ENCODE results near the gene SHISA2. TPM values are rescaled to one million over a fixed set of nuclear protein-coding genes. Genes with fewer than 3 reads are reported as not detected.
"Not testable (repeated sequence)": the region's sequence is repeated elsewhere in the genome, so short reads cannot be mapped to it uniquely, and the experiment has no call there.

The SHISA2 gene
- total RNA-seq, 6 experiments from 2014 or later = 0.07 to 0.12 TPM; not detected in 4

DNA sequence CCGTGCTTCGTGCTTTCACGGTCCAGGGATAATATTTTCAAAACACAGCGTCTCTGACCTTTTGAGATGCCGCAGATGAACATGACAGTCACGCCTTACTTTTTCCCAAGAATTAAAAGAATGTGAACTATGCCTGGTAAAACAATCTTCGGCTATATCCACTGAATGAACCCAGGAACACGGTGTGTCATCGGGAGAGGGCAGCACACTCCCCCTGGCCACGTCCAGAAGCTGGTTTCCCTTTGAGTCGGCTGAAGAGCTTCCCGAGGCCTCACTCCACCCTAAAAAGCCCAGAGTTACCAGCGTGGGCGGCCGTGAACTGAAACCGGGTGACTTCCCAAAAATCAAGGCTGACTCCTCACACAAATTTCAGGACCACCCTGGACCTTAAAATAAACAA, 22.9 kb upstream of the SHISA2 start:
- no peak for ATAC-seq
- Histone ChIP-seq H3K36me3 (no peaks in the 10 kb centered on the region), H3K9me3 (no peaks in the 10 kb centered on the region), H3K4me3 (no peak overlapping the region), H3K27ac (no peak overlapping the region), H3K4me1 (no peaks in the 10 kb centered on the region), H3K27me3 (no peaks in the 10 kb centered on the region)
- intact Hi-C loops (cut with DNase I) = loop anchor here (5.0 to 10.0 kb wide), 2 partner anchors 497 to 500 kb away; no protein-coding TSS in a partner anchor
- TF ChIP-seq, protein P1, sequence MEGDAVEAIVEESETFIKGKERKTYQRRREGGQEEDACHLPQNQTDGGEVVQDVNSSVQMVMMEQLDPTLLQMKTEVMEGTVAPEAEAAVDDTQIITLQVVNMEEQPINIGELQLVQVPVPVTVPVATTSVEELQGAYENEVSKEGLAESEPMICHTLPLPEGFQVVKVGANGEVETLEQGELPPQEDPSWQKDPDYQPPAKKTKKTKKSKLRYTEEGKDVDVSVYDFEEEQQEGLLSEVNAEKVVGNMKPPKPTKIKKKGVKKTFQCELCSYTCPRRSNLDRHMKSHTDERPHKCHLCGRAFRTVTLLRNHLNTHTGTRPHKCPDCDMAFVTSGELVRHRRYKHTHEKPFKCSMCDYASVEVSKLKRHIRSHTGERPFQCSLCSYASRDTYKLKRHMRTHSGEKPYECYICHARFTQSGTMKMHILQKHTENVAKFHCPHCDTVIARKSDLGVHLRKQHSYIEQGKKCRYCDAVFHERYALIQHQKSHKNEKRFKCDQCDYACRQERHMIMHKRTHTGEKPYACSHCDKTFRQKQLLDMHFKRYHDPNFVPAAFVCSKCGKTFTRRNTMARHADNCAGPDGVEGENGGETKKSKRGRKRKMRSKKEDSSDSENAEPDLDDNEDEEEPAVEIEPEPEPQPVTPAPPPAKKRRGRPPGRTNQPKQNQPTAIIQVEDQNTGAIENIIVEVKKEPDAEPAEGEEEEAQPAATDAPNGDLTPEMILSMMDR (IDR thresholded peaks at IDR 0.05) = no peak
- TF ChIP-seq POLR2A (IDR thresholded peaks at IDR 0.05) = no peak
- 45% methylated on average over 9 of the region's 16 CpGs for WGBS (ENCODE audit: insufficient coverage, low coverage, low lambda C conversion rate, missing lambda C conversion rate)
- no peak for DNase-seq

DNA sequence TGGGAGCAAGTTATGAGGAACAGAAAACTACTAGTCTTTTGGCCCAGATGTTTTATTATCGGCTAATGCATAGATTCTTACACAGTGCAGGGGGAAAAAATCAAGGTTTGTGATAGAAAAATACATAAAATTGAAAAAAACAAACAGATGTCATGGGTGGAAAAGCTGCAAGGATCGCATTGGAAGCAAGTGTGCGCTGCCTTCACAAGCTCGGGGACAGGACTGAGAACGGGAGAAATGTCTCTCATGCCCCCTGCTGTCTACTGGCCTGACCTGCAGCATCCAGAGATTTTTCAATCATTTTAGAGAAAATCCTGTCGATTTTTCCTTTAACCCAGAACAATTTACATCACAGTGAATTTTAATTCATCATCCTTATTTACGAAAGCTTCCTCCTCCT, 20.5 kb upstream of the SHISA2 start:
- intact Hi-C loops (cut with DNase I) = loop anchor here in 1 of 2 donors (10.0 kb wide), 1 partner anchor 498 kb away; no protein-coding TSS in a partner anchor
- DNase-seq, H3K27me3 ChIP-seq: not testable (repeated sequence)

DNA sequence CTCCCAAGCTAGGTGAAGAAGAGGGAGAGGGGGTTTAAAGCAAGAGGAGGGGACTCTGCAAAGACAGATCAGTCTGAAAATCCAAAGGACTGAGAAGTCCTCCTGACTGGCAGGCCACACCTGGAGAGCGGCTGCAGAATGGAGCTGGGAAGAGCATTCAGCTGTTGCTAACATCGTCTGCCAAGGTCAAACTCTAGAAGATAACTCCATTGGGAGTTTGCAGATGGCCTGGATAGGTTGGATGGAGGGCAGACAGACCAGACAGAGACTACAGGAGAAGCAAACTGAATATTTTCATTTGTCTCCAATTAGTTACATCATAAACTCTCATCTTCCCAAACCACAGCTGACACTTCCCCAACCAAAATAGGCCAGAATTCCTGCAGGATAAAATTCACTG, 19.9 kb upstream of the SHISA2 start:
- DNase-seq (no peak), ATAC-seq (no peak)
- 64% methylated on average over 2 of the region's 2 CpGs for WGBS (ENCODE audit: insufficient coverage, low coverage, low lambda C conversion rate, missing lambda C conversion rate)
- no peak overlapping the region for H3K27ac ChIP-seq
- no peaks in the 10 kb centered on the region for H3K27me3 ChIP-seq
- TF ChIP-seq POLR2A (IDR thresholded peaks at IDR 0.05) = no peak
- TF ChIP-seq, protein P1 (IDR thresholded peaks at IDR 0.05) = no peak
- intact Hi-C loops (cut with DNase I) = loop anchor here in 1 of 2 donors (10.0 kb wide), 1 partner anchor 497 kb away; no protein-coding TSS in a partner anchor
- H3K9me3 ChIP-seq = no peaks in the 10 kb centered on the region
- H3K36me3 ChIP-seq = no peaks in the 10 kb centered on the region
- no peak overlapping the region for H3K4me3 ChIP-seq
- no peaks in the 10 kb centered on the region for H3K4me1 ChIP-seq

More for the DNA sequence above, 20.5 kb upstream of the SHISA2 start:
- H3K9me3 ChIP-seq, H3K4me1 ChIP-seq, H3K27ac ChIP-seq, H3K36me3 ChIP-seq, H3K4me3 ChIP-seq: not testable (repeated sequence)
- WGBS (ENCODE audit: insufficient coverage, low coverage, low lambda C conversion rate, missing lambda C conversion rate) = 10% methylated on average over 5 of the region's 7 CpGs
- peak; percentile 83 to 88 (median 87) for ATAC-seq
- TF ChIP-seq, protein P1 (IDR thresholded peaks at IDR 0.05) = peak in 2 of 4 donors; percentile 5 to 30

DNA sequence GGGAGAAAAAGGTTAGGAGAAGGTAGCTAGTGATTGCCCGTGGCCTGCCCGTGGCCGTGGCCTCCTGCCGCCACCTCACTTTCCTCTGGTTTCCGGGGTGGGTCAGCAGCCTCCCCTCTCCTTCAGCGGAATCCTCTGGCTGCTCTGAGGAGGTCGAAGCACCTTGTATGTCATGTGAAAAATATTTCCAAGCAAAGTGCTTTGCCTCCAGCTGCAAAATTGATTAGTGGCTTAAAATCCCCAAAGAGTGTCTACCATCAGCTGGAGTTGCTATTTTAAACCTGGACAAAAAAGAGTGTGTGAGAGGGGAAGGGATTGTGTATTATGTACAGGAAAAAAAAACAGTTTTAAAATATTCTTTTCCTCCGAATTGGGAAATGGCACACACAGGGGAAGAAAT, 17.8 kb upstream of the SHISA2 start:
- H3K36me3 ChIP-seq, H3K4me3 ChIP-seq, H3K27me3 ChIP-seq, DNase-seq, H3K9me3 ChIP-seq, H3K27ac ChIP-seq, H3K4me1 ChIP-seq, ATAC-seq: not testable (repeated sequence)
- intact Hi-C loops (cut with DNase I) = loop anchor here (5.0 to 10.0 kb wide), 2 partner anchors 495 to 497 kb away; no protein-coding TSS in a partner anchor
- WGBS (ENCODE audit: insufficient coverage, low coverage, low lambda C conversion rate, missing lambda C conversion rate) = 44% methylated on average over 5 of the region's 8 CpGs

DNA sequence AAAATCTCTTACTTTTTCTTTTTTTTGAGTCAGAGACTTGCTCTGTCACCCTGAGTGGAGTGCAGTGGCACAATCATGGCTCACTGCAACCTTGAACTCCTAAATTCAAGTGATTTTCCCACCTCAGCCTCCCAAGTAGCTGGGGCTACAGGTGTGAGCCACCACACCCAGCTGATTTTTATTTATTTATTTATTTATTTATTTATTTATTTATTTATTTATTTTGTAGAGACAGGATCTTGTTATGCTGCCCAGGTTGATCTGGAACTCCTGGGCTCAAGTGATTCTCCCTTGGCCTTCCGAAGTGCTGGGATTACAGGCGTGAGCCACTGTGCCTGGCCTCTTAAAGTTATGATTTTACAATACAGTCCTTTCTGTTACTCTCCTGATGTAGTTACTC, 16.6 kb upstream of the SHISA2 start:
- not testable (repeated sequence) for H3K27ac ChIP-seq, H3K4me3 ChIP-seq, H3K36me3 ChIP-seq, H3K27me3 ChIP-seq, H3K9me3 ChIP-seq, H3K4me1 ChIP-seq, DNase-seq, ATAC-seq
- intact Hi-C loops (cut with DNase I) = loop anchor here in 1 of 2 donors (5.0 kb wide), 1 partner anchor 496 kb away; no protein-coding TSS in a partner anchor
- WGBS (ENCODE audit: insufficient coverage, low coverage, low lambda C conversion rate, missing lambda C conversion rate) = 64% methylated on average over 2 of the region's 2 CpGs
